ENCODE data around the gene SORBS1.

The SORBS1 gene

GRCh38 chr10:95308389-95309302 is 252.5 kb downstream of the SORBS1 start:
- no peak for DNase-seq

DNA sequence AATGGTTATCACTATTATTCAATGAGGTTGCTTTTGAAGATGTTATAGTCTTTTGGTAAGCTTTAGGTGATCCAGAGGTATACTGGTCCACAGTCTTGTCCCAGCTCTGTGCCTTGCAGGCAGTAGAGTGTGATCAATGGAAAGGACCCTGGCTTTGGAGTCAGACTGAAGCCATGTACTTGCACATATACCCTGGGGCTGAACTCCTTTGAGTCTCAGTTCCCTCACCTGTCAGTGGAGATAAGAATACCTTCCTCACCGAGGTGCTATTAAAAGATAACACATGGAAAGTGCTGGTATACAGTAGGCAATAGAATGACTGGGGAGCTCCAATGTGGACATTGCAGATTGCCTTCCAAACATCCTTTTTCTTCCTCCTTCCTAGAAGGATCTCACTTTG is 254.3 kb downstream of the SORBS1 start:
- DNase-seq: no peak

DNA sequence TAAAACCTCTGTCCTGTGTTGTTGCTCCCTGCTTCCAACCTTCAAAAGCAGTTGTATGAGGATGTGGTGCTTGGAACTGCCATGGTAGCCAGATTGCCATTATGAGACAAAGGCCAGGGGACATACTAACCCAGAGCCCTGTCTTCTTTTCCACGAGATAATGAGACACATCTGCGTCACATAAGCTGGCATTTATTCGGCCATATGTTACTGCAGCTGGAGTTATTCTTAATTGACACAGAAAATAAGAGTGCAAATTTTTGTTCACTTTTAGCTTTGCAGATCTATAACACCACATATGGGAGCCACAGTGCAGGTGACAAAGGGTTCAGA is 254.9 kb downstream of the SORBS1 start:
- DNase-seq: no peak

DNA sequence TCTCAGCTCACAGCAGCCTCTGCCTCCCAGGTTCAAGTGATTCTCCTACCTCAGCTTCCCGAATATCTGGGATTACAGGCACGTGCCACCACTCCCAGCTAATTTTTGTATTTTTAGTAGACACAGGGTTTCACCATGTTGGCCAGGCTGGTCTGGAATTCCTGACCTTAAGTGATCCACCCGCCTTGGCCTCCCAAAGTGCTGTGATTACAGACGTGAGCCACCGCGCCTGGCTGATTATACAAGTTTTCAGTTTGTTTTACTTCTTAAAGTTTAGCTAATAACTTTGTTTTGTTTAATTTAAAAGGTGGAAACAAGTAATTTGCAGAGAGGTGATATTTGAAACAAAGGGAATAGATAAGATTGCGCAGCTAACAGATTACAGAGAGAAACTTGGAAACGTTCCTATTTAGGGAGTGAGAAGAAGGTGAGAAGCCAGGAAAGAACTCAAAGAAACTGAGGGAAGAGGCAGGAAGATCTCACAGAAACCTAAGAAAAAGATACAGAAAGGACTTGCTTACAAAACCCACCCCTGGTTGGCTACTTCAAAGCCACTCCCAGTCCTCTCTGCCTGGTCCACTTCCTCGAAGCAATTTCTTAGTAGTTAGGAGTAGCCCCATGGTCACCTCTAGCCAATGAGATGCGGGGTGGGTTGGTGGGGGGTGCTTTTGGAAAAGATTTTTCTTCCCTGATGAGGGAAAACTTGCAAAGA is 255.4 kb downstream of the SORBS1 start:
- DNase-seq: no peak

GRCh38 chr10:95304976-95305375 is 256.2 kb downstream of the SORBS1 start:
- no peak for DNase-seq

GRCh38 chr10:95304463-95304862 is 256.7 kb downstream of the SORBS1 start:
- DNase-seq: no peak

GRCh38 chr10:95303950-95304349 is 257.2 kb downstream of the SORBS1 start:
- DNase-seq: no peak

DNA sequence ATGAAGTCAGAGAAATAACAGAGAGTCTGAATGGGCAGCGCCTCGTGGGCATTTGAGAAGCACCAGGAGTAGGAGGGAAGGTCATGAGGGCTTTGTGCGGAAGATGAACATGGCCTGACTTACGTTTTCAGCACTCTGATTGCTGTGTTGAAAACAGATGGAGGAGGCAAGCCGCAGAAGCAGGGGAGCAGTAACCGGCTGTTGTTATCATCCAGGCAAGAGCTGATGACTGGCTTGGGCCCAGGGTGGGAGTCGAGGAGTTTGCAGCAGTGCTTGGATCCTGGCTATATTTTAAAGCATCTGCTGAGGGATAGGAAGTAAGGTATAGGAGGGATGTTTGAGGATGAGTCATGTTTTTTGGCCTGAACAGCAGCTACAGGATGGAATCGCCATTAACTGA is 257.6 kb downstream of the SORBS1 start:
- no peak for DNase-seq

- DNase-seq: no peak
These were observed 261.1 kb downstream of the SORBS1 start for GRCh38 chr10:95300022-95300539.

DNA sequence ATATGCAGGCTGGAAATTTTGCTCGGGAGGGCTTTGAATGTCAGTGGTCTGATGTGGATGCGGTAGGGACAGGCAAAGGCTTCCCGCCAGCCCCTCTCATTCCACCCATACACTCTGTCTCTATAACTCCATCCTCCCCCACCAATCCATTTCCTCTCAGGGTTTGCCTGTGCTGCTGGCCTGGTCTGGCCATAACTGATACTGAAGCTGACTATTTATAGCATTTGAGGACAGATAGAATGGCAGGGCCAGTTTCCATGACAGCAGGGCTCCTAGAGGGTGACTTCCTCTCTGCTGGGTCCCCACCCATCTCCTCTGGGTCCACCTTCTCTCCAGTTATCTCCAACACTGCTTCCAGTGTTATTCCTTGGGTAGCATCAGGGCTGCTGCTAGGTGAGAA is 263.8 kb downstream of the SORBS1 start:
- no peak for DNase-seq

- no peak for DNase-seq
These were observed 264.4 kb downstream of the SORBS1 start for GRCh38 chr10:95296764-95297163.

GRCh38 chr10:95295031-95295755 is 266.0 kb downstream of the SORBS1 start:
- peak in 2 of 3 donors; percentile 24 to 31 for DNase-seq

DNA sequence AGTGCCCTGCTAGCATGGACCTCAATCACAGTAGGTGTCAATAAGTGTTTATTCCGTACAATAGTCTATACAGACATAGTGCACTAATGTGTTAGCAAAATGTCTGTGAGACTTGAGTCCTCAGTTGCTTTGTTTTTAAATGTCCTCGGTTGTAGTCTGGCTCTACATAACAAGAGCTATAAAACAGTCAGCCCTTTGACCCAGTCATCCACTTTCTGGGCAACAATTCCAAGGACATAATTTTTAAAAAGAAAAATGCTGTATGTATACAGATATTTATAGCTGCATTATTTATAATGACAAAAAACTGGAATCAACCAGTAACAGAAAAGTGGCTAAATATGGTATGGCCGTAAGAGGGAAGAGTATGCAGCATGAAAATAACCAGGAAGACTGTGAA is 267.5 kb downstream of the SORBS1 start:
- DNase-seq: no peak

DNA sequence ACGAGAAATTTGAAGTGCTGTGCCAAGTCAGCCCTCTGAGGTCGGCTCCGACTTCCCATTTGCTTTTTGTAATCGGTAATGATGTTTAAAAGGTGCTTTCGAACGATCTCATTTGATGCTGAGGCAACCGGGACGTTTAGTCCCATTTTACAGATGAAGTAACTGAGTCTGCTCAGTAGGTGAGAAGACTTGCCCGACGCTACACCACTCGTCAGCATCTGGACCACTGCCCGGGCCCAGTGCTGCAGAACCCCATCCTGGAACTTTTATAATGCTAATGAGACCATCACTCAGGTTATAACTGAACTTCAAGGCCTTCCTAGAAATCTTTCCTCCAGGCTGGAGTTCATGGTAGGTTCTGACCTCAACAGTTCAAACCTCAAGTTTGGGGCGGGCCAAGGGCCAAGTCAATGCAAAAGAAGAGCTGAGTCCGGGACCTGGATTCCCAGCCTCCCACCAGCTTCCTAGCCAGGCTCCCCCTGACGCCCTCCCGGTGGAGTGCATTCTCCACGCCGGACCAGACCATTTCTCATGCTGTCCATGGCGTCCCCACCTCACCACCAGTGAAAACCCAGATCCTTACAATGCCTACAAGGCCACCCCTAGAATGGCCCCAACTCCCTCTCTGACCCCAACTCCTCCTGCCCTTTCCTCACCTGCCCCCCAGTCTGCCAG is 269.7 kb downstream of the SORBS1 start:
- DNase-seq: peak in 1 of 3 donors; percentile 21

DNA sequence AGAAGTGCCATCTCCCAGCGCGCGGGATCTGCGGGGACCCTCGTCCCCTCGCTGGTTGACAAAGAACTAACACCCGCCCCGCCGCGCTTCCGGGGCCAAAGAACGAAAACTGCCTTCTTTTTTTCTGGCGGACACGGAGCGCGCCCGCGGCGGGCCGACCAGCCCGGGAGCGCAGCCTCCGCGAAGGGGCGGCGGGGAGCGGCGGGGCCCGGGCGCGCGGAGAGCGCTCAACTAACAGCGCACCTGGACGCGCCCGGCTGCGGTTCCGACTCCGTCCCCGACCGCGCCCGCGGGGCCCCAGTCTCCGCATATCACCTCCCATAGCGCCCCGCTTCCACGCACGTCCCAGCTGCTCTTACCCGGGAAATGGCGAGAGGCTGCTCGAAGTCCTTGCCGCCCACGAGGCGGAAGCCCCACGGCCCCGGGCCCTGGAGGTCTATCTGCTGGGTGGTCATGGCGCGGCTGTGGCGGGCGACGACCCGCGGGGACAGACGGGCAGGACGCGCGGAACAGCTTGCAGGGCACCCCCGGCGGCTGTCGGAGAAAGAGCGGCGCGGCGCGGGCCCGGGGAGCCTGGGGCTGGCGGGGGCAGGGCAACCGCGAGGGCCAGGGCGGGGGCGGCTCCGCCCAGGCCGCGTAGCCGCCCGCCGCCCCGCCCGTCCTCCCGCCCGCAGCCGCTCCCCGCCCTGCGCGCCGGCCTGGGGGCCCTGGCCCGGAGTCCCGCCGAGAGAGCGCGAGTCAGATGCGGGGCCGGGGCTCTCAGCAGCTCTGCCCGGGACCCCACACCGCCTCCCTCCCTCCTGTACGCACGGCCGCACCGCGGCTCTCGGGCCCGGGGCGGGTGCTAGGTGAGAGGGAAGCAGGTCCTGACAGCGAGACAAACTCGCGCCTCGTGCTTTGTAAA is 270.5 kb downstream of the SORBS1 start, which contains the start of gene PDLIM1:
Gene PDLIM1, minus strand, starts transcription at position 543 of the 904 bp plus-strand sequence. Its CDS starts 88 bp downstream, at position 455.
- DNase-seq: peak; percentile 24 to 78 (median 66)

- no peak for DNase-seq
These were observed 271.2 kb downstream of the SORBS1 start for GRCh38 chr10:95289921-95290421.

- no peak for DNase-seq
These were observed 271.9 kb downstream of the SORBS1 start for GRCh38 chr10:95289003-95289920.

DNA sequence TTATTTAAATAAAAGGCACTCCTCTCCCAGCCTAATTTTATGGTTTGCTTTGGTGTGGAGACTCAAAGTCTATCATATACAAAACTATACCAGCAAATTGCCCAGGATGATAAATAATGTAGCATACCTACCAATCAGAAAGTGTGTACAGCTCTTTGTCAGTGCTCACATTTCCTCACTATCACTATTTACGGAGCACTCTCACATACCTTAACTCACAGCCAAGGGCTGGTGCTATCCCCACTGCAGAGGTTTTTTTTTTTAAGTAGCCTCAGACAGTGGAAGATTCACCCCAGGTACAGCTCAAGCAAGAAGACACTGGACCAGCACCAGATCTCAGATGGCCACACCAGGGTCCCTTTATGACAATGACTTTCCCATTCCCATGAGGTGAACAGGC is 272.9 kb downstream of the SORBS1 start:
- DNase-seq: no peak

DNA sequence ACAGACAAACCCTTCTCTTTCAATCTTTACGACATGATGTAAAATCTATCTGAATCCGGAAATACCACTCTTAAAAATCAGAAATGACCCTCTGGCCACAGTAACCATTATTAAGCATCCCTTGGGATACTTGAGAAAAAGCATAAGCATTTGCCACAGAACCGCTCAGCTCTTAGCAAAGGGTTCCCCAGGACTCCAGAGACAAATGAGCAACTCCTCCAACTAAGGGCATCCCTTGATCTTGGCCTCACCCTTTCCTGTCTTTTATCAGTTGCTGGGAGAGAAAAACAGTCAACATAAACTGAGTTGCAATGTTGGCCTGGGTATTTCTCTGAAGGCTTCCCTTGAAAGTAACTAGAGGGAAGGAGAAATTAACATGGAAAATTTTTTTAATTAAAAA is 273.9 kb downstream of the SORBS1 start:
- no peak for DNase-seq

DNA sequence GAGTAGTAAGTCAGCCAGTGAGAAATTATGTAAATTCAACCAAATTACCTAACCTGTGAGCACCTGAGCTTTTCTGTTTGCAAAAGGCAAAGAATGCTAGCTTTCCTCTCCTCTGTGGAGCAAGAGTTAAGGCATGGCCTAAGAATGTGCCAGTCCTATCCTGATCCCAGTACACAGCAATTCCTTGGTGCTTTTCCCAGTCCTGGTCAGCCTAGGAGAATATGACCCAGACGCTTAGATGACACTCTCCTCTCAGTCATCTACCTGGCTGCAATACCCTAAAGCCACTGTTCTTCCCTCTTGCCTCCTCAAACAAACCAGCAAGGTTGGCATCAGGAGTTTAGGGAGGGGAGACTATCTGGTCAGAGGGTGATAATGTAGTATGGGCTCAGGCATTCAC is 274.5 kb downstream of the SORBS1 start:
- no peak for DNase-seq
